ENCODE measurements around the gene RFLNA. TPM values are rescaled to one million over a fixed set of nuclear protein-coding genes. Genes with fewer than 3 reads are reported as not detected.

The RFLNA gene
- total RNA-seq, 6 donors from 2014 or later = 0.30 to 0.67 (median 0.66) TPM; not detected in 3

- no peaks in the 10 kb centered on the region for H3K27me3 ChIP-seq
- peaks cover 46 to 99% (median 91%) of the 10 kb centered on the region in 4 donors for H3K36me3 ChIP-seq
- peaks cover 14 to 28% (median 20%) of the 10 kb centered on the region in 4 donors for H3K4me1 ChIP-seq
- ATAC-seq (ENCODE audit: low FRiP score in 2 of 2) = no peak
- 86 to 93% methylated on average over 15 of the region's 15 CpGs for WGBS, 2 donors
- no peak for TF ChIP-seq CTCF (IDR thresholded peaks at IDR 0.05)
- no peak for TF ChIP-seq EP300 (IDR thresholded peaks at IDR 0.05)
- no peak for TF ChIP-seq POLR2A (IDR thresholded peaks at IDR 0.05)
- no peak for TF ChIP-seq POLR2AphosphoS5 (IDR thresholded peaks at IDR 0.05)
- no peak overlapping the region for H3K27ac ChIP-seq
- no peaks in the 10 kb centered on the region for H3K9me3 ChIP-seq
- no peak overlapping the region for H3K4me3 ChIP-seq
- peak in 1 of 2 donors; percentile 61 for DNase-seq
Observed at GRCh38 chr12:124357616-124358015, 62.7 kb downstream of the RFLNA start.

- Histone ChIP-seq H3K4me1 (peaks cover 5 to 24% (median 17%) of the 10 kb centered on the region in 4 donors), H3K36me3 (peaks cover 41 to 99% (median 87%) of the 10 kb centered on the region in 4 donors), H3K27ac (no peak overlapping the region), H3K4me3 (no peak overlapping the region), H3K27me3 (no peaks in the 10 kb centered on the region), H3K9me3 (no peaks in the 10 kb centered on the region)
- ATAC-seq (ENCODE audit: low FRiP score in 2 of 2) = no peak
- WGBS, 2 donors = 98 to 100% methylated on average over 2 to 11 of the region's 11 CpGs
- no peak for DNase-seq
- TF ChIP-seq POLR2A (IDR thresholded peaks at IDR 0.05) (no peak), CTCF (IDR thresholded peaks at IDR 0.05) (no peak), POLR2AphosphoS5 (IDR thresholded peaks at IDR 0.05) (no peak), EP300 (IDR thresholded peaks at IDR 0.05) (no peak)
Observed at GRCh38 chr12:124358572-124358971, 63.7 kb downstream of the RFLNA start.

- no peaks in the 10 kb centered on the region for H3K27me3 ChIP-seq
- TF ChIP-seq EP300 (IDR thresholded peaks at IDR 0.05) (no peak), CTCF (IDR thresholded peaks at IDR 0.05) (peak in 1 of 6 experiments; percentile 8), POLR2AphosphoS5 (IDR thresholded peaks at IDR 0.05) (no peak), POLR2A (IDR thresholded peaks at IDR 0.05) (no peak)
- peak; percentile 74 to 94 for DNase-seq
- peaks cover 30 to 97% (median 78%) of the 10 kb centered on the region in 4 donors for H3K36me3 ChIP-seq
- H3K4me1 ChIP-seq = peaks cover 5 to 27% (median 17%) of the 10 kb centered on the region in 4 donors
- H3K9me3 ChIP-seq = no peaks in the 10 kb centered on the region
- peak overlapping the region in 2 of 4 donors; percentile 20 to 57 for H3K27ac ChIP-seq
- H3K4me3 ChIP-seq = no peak overlapping the region
- peak; percentile 61 to 71 for ATAC-seq (ENCODE audit: low FRiP score in 2 of 2)
- WGBS, 2 donors = 61 to 62% methylated on average over 16 to 32 of the region's 37 CpGs
Observed at GRCh38 chr12:124359671-124360581, 65.0 kb downstream of the RFLNA start.

- no peak for ATAC-seq (ENCODE audit: low FRiP score in 2 of 2)
- 82 to 89% methylated on average over 20 to 21 of the region's 21 CpGs for WGBS, 2 donors
- TF ChIP-seq POLR2AphosphoS5 (IDR thresholded peaks at IDR 0.05) (no peak), EP300 (IDR thresholded peaks at IDR 0.05) (no peak), POLR2A (IDR thresholded peaks at IDR 0.05) (no peak), CTCF (IDR thresholded peaks at IDR 0.05) (no peak)
- Histone ChIP-seq H3K4me1 (peaks cover 5 to 27% (median 17%) of the 10 kb centered on the region in 4 donors), H3K4me3 (no peak overlapping the region), H3K9me3 (no peaks in the 10 kb centered on the region), H3K27me3 (no peaks in the 10 kb centered on the region), H3K36me3 (peaks cover 24 to 97% (median 74%) of the 10 kb centered on the region in 4 donors), H3K27ac (no peak overlapping the region)
- peak in 1 of 2 donors; percentile 56 for DNase-seq
Observed at GRCh38 chr12:124361074-124361970, 66.4 kb downstream of the RFLNA start.
